ENCODE measurements around the gene GNAS. TPM values are rescaled to one million over a fixed set of nuclear protein-coding genes. Genes with fewer than 3 reads are reported as not detected.

The GNAS gene
- total RNA-seq, 1 donor = 461 TPM

DNA sequence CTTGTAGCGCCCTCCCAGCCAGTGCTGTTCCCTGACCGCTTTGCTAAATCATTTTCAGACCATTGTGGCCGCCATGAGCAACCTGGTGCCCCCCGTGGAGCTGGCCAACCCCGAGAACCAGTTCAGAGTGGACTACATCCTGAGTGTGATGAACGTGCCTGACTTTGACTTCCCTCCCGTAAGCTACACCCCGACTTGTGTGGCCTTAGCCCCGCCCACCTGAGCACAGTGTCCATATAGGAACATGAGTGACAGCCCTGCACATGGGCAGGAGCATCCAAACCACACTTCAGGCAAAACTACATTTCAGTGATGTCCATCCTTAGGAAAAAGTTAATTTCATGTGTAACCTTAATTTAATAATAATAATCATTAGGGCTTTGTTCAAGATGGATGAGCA is 51.1 kb downstream of the GNAS start:
- Histone ChIP-seq H3K4me3 (ENCODE audit: low read length) (no peak overlapping the region), H3K27me3 (ENCODE audit: insufficient read depth, low read length) (no peaks in the 10 kb centered on the region), H3K4me1 (ENCODE audit: insufficient read depth, low read length) (peaks cover 38% of the 10 kb centered on the region), H3K9me3 (ENCODE audit: low read depth, low read length) (no peaks in the 10 kb centered on the region)

DNA sequence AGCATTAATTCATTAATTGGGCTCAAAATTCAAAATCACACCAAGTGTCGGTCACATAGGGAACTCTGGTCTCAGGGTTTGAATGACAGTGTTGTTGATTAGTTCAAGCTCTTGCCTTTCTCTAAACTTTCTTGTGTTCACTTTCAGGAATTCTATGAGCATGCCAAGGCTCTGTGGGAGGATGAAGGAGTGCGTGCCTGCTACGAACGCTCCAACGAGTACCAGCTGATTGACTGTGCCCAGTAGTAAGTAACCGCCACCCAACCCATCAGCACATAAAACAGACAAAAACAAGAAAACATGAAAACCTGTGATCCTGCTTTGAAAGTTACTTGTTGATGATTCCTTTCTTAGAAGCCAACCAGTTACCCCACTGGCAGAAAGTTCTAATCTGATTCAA is 52.7 kb downstream of the GNAS start:
- H3K27me3 ChIP-seq (ENCODE audit: insufficient read depth, low read length) = no peaks in the 10 kb centered on the region

DNA sequence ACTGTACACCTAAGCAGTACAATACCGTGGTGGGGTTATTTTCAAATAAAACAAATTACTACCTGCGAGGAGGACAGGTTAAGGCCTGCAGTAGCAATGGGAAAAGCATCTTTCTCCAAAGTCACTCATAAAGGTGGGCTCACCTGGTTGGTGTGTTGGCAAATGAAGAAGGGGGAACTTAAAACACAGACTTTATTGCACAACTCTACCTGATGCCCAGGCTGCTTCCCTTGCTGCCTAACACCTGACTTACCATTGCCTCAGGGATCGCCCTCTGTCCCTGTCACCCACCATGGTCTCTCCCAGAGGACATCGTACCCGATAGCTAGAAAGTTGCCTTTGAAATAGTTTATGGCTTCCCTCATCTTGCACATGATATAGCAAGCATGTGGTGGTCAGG is 53.6 kb downstream of the GNAS start:
- no peaks in the 10 kb centered on the region for H3K27me3 ChIP-seq (ENCODE audit: insufficient read depth, low read length)
- no peak overlapping the region for H3K4me3 ChIP-seq (ENCODE audit: low read length)
- H3K4me1 ChIP-seq (ENCODE audit: insufficient read depth, low read length) = peaks cover 41% of the 10 kb centered on the region
- H3K9me3 ChIP-seq (ENCODE audit: low read depth, low read length) = no peaks in the 10 kb centered on the region

More for the DNA sequence above, 52.7 kb downstream of the GNAS start:
- Histone ChIP-seq H3K9me3 (ENCODE audit: low read depth, low read length) (no peaks in the 10 kb centered on the region), H3K4me3 (ENCODE audit: low read length) (no peak overlapping the region), H3K4me1 (ENCODE audit: insufficient read depth, low read length) (peaks cover 43% of the 10 kb centered on the region)

DNA sequence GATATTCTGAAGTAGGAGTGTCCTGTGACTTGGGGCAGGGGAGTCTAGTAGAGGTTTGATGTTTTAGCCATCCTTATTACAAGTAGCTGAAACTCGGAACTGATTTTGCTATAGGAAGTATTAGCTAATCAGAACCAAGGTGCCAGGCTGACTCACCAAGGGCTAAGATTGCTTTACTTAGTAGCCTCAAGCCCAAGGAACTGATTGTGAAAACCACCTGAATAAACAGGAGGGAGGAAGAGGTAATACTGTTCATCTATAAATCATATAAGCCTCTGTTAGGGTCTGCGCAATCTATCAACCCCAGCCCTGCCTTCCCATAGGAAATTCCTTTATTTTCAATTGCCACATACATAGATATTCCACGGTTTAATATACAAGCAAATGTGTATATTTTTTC is 54.4 kb downstream of the GNAS start:
- H3K27me3 ChIP-seq (ENCODE audit: insufficient read depth, low read length) = no peaks in the 10 kb centered on the region
- H3K9me3 ChIP-seq (ENCODE audit: low read depth, low read length) = no peaks in the 10 kb centered on the region
- H3K4me1 ChIP-seq (ENCODE audit: insufficient read depth, low read length) = peaks cover 41% of the 10 kb centered on the region
- no peak overlapping the region for H3K4me3 ChIP-seq (ENCODE audit: low read length)

DNA sequence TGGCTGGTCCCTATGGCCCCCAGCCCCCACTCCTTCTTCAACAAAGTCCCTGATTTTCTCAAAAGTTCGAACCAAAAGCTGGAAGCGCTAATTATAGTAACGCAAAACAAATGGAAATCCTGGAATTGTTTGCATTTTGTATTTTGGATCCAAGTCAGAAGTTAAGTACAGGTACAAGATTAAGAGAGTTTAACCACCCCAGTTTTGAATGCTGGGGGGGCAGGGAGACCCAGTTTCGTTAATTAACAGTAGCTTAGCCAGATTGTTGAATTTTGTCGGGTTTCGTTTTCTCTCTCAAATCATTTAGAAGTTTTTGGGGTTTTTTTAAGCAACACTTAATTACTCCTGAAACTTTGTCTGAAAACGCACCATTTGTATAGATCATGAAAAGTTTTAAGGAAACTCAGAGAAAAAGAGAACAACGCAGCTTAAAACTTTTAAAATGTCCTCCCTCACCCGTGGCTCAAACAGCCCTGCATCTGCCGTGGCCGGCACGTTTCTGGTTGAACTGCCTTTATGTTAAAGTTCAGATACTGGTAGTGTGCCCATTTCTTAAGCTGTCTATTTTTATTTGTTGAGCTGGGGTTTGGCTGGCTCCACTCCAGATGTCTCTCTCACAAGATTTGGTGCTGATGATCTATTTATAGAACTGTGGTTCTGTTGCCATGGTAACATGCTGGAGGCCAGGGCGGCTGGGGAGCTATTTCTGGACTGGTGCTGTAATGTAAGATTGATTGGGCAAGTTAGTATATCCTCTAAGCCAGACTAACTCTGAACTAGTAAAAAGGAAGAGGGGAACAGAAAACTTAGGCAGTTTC is 55.0 kb downstream of the GNAS start:
- H3K27me3 ChIP-seq (ENCODE audit: insufficient read depth, low read length) = no peaks in the 10 kb centered on the region
- no peaks in the 10 kb centered on the region for H3K9me3 ChIP-seq (ENCODE audit: low read depth, low read length)
- peak overlapping the region; percentile 17 for H3K4me3 ChIP-seq (ENCODE audit: low read length)
- peaks cover 38% of the 10 kb centered on the region for H3K4me1 ChIP-seq (ENCODE audit: insufficient read depth, low read length)

DNA sequence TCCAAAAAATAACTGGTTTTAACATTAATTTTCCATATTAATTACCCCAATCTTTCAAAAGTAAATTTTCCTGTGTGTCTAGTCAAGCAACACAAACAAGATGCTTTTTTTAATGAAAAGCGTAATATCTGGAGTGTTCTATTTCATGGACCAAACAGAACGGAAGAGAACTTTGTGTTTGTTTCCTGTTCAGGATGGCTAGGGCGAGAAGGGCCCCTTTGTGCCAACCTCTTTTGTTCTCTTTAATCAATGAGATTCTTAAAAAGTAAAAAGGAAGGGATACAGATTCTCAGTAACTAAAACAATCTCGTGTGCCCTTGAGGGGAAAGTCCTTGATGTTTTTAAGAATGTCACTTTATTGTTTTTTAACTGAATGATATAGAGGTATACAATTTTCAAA is 55.7 kb downstream of the GNAS start:
- peaks cover 38% of the 10 kb centered on the region for H3K4me1 ChIP-seq (ENCODE audit: insufficient read depth, low read length)
- H3K27me3 ChIP-seq (ENCODE audit: insufficient read depth, low read length) = no peaks in the 10 kb centered on the region
- no peak overlapping the region for H3K4me3 ChIP-seq (ENCODE audit: low read length)
- H3K9me3 ChIP-seq (ENCODE audit: low read depth, low read length) = no peaks in the 10 kb centered on the region

DNA sequence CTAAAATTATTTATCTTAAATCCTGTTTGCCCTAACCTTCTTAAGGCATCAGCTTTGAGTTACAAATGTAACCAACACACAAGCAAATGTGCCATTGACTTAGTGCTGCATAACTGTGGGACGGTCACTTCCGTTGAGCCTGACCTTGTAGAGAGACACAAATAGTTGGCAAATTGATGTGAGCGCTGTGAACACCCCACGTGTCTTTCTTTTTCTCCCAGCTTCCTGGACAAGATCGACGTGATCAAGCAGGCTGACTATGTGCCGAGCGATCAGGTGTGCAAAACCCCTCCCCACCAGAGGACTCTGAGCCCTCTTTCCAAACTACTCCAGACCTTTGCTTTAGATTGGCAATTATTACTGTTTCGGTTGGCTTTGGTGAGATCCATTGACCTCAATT is 56.4 kb downstream of the GNAS start:
- Histone ChIP-seq H3K4me3 (ENCODE audit: low read length) (no peak overlapping the region), H3K27me3 (ENCODE audit: insufficient read depth, low read length) (no peaks in the 10 kb centered on the region), H3K9me3 (ENCODE audit: low read depth, low read length) (no peaks in the 10 kb centered on the region), H3K4me1 (ENCODE audit: insufficient read depth, low read length) (peaks cover 38% of the 10 kb centered on the region)

DNA sequence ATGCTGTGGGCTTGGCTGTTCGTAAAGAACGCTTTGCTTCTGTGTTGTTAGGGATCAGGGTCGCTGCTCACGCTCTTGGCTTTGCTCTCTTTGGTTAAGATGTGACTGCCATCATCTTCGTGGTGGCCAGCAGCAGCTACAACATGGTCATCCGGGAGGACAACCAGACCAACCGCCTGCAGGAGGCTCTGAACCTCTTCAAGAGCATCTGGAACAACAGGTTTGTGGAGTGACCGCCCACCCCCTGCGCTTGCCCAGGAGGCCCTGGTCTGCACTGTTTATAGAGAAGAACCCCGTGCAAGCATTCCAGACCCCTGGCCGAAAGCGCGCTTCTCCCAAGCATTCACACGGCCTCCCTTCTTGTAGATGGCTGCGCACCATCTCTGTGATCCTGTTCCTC is 57.1 kb downstream of the GNAS start:
- H3K9me3 ChIP-seq (ENCODE audit: low read depth, low read length) = no peaks in the 10 kb centered on the region
- no peaks in the 10 kb centered on the region for H3K27me3 ChIP-seq (ENCODE audit: insufficient read depth, low read length)
- no peak overlapping the region for H3K4me3 ChIP-seq (ENCODE audit: low read length)
- peaks cover 38% of the 10 kb centered on the region for H3K4me1 ChIP-seq (ENCODE audit: insufficient read depth, low read length)

DNA sequence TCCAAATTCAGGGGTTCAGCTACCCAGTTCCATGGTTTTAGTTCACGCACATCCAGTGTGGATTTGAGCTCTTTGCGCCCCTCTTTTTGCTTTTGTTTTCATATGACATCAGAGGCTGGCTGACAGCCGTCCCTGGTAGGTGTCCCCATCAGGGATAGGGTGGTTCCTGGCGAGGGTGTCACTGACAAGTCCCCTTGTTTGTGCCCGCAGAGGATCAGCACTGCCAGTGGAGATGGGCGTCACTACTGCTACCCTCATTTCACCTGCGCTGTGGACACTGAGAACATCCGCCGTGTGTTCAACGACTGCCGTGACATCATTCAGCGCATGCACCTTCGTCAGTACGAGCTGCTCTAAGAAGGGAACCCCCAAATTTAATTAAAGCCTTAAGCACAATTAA is 58.0 kb downstream of the GNAS start:
- Histone ChIP-seq H3K9me3 (ENCODE audit: low read depth, low read length) (no peaks in the 10 kb centered on the region), H3K4me1 (ENCODE audit: insufficient read depth, low read length) (peaks cover 38% of the 10 kb centered on the region), H3K27me3 (ENCODE audit: insufficient read depth, low read length) (no peaks in the 10 kb centered on the region), H3K4me3 (ENCODE audit: low read length) (no peak overlapping the region)

DNA sequence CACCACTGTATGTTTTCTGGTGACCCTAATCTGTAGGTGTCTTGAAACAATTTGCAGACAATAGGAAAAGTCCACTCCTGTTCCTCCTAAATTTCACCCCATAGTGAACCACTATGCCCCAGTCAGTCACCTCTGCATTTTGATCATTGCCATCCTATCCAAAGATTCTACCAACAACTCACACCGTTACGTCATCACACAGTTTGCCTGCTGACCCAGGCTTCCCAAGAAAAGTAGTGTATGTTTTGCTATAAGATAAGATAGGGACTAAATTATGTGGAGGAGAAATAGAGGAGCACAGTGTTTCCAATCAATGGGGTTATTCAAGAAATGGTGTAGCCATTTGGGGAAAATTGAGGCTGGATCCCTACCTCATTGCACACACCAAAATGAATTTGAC is 58.8 kb downstream of the GNAS start:
- Histone ChIP-seq H3K4me3 (ENCODE audit: low read length) (no peak overlapping the region), H3K4me1 (ENCODE audit: insufficient read depth, low read length) (peaks cover 33% of the 10 kb centered on the region), H3K27me3 (ENCODE audit: insufficient read depth, low read length) (no peaks in the 10 kb centered on the region), H3K9me3 (ENCODE audit: low read depth, low read length) (no peaks in the 10 kb centered on the region)

DNA sequence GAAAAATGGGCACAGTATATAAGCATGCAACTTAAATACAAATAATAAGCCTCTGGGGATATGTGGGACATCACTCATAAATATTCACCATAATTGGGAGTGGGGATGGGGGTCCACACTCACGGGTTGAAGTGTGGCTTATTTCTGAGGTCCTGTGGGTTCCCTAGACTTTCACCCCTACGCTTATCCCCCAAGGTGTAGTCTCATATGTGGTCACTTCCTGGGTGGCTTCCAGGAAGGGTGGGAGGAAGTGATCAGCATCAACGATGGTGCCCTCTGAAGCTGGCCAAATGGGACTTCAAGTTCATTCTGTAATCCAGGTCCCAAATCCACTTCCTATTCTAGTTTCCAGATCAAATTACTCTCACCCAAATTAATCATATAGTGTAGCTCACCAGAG is 59.5 kb downstream of the GNAS start:
- Histone ChIP-seq H3K27me3 (ENCODE audit: insufficient read depth, low read length) (no peaks in the 10 kb centered on the region), H3K9me3 (ENCODE audit: low read depth, low read length) (no peaks in the 10 kb centered on the region), H3K4me3 (ENCODE audit: low read length) (no peak overlapping the region), H3K4me1 (ENCODE audit: insufficient read depth, low read length) (peaks cover 26% of the 10 kb centered on the region)

DNA sequence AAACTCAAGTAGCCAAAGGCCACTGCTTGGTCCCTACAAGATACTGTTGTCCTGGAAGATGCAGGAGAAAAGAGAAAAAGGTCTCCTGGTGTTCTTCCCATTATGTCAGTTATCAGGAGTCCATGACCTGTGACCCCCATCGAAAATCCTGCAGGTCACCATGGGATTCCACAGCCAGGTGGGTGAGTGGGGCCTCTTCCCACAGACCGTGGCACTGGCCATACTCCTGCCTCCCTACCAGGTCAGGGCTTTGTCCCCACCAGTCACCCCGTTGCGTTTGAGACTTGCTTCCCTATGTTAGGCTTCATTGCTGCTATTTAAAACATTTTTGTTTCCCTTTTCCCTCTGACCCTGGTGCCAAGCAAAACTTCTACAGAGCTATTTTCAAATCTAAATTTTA is 60.6 kb downstream of the GNAS start:
- no peak overlapping the region for H3K4me3 ChIP-seq (ENCODE audit: low read length)
- no peaks in the 10 kb centered on the region for H3K9me3 ChIP-seq (ENCODE audit: low read depth, low read length)
- H3K4me1 ChIP-seq (ENCODE audit: insufficient read depth, low read length) = peaks cover 15% of the 10 kb centered on the region
- H3K27me3 ChIP-seq (ENCODE audit: insufficient read depth, low read length) = no peaks in the 10 kb centered on the region

DNA sequence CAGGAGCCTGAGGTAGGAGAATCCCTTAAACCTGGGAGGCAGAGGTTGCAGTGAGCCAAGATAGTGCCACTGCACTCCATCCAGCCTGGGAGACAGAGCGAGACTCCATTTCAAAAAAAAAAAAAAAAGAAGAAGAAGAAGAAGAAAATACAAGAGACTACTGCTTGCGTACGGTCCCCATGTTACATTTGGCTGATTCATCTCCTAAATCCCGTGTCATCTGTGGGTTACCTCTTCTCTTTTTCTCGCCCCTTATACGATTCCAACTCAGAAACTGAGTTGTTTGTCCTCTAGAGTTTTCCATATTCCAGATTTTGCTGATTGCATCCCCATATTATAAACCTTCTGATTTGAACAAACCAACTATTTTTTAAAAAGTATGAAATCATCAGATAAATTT is 66.1 kb downstream of the GNAS start:
- Histone ChIP-seq H3K4me1 (ENCODE audit: insufficient read depth, low read length) (no peaks in the 10 kb centered on the region), H3K4me3 (ENCODE audit: low read length) (no peak overlapping the region), H3K9me3 (ENCODE audit: low read depth, low read length) (no peaks in the 10 kb centered on the region), H3K27me3 (ENCODE audit: insufficient read depth, low read length) (no peaks in the 10 kb centered on the region)

DNA sequence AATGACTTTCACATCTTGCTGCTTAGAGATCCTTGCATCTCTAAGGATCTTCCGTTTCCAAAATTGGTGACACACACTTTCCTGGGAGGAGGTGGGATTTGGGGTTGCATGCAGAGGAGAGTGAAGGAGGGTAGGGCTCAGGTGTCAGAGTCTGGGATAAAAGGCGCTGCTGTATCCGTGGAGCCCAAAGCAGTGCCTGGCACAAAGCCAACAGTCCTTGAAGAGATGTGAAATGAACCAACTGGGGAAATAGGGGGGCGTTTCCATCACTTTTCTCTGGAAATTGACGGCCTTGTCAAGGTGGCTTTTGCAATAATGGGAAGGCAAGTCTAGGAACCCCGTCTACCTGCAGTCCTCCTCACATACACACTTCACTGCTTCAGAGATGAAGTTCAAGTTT is 69.0 kb downstream of the GNAS start:
- Histone ChIP-seq H3K27me3 (ENCODE audit: insufficient read depth, low read length) (no peaks in the 10 kb centered on the region), H3K4me1 (ENCODE audit: insufficient read depth, low read length) (no peaks in the 10 kb centered on the region), H3K4me3 (ENCODE audit: low read length) (no peak overlapping the region), H3K9me3 (ENCODE audit: low read depth, low read length) (no peaks in the 10 kb centered on the region)

DNA sequence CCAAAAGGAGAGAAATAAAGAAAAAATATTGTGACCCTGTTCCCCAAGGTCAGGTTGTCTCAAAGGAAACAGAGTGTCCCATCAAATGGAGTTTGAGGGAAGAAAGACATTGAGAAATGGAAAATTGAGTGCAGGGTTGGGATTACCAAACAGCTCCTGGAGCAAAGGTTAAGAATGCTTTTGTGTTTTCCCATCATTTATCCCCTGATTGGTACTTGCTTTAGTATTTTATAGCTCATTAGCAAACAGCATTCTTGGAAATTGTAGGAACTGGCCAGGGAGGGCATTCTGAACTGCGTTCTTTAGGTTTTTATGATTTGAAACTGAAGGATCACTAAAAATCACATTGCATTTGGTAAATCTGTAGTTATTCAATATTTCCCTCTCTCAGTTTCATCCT is 69.5 kb downstream of the GNAS start:
- Histone ChIP-seq H3K4me1 (ENCODE audit: insufficient read depth, low read length) (no peaks in the 10 kb centered on the region), H3K4me3 (ENCODE audit: low read length) (no peak overlapping the region), H3K27me3 (ENCODE audit: insufficient read depth, low read length) (no peaks in the 10 kb centered on the region), H3K9me3 (ENCODE audit: low read depth, low read length) (no peaks in the 10 kb centered on the region)

DNA sequence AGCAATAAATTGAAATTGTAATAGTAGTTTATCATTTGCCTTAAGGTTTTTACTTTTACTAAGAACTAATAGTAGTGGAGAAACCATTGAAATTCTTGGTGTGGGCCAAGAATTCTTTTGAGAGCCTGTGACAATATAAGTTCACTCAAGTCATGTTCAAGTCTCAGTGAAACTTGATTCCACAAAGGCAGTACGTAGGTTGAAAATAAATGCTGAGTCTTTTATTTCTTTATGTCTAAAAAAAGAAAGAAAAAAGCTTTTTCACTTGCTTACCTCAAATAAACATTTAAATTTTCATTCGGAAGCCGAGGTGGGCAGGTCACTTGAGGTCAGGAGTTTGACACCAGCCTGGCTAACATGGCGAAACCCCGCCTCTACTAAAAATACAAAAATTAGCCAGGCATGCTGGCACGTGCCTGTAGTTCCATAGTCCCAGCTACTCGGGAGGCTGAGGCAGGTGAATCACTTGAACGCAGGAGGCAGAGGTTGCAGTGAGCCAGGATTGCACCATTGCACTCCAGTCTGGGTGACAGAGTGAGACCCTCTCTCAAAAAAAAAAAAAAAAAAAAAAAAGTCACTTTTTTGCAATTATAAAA is 70.7 kb downstream of the GNAS start:
- H3K9me3 ChIP-seq (ENCODE audit: low read depth, low read length) = no peaks in the 10 kb centered on the region
- no peaks in the 10 kb centered on the region for H3K27me3 ChIP-seq (ENCODE audit: insufficient read depth, low read length)
- H3K4me3 ChIP-seq (ENCODE audit: low read length) = no peak overlapping the region
- H3K4me1 ChIP-seq (ENCODE audit: insufficient read depth, low read length) = no peaks in the 10 kb centered on the region

Data from mononuclear cell (primary cell).